Measurements from ENCODE around the gene NEUROD2. TPM values are rescaled to one million over a fixed set of nuclear protein-coding genes. Genes with fewer than 3 reads are reported as not detected.

The NEUROD2 gene
- total RNA-seq, 1 experiment from 2014 or later = not detected

DNA sequence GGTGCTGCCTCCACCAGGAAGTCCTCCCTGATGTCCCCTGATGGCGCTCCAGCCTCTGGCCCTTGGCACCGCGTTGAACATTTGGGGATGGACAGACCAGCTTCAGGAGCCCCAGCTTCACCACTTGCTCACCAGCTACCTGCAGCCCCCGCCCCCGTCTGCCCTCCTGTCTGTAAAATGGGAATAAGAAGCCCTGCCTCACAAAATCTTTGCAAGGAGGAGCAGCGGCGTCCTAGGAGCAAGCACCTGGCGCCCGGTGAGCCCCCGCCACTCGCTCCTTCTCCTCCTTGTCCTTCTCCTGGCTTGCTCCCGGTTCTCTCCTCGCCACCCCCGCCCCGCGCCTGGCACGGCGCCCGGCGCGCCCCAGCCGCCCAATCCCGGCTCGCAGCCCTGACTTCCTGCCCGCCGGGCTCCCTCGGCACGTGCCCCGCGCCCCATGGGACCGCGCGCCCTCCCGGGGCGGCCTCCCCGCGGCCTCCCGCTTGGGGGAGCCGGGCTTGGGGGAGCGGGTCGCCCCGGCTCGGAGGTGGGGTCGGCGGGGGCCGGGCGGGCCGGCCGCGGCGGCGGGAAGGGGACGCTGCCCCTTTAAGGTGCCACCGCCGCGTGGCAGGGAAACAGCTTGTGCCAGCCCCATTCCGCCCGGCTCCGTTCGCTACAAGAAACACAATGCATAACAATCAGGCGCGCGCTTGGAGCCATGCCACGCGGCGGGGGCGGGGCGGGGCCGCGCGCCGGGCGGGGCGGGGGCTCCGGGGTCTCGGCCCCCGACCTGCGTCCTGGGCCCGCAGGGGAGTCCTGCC, 9.9 kb upstream of the NEUROD2 start:
- Histone ChIP-seq H3K4me1 (peaks cover 14% of the 10 kb centered on the region; the same call in 1 of the 2 replicates), H3K36me3 (no peaks in the 10 kb centered on the region), H3K9me3 (replicated peaks) (no peaks in the 10 kb centered on the region), H3K27me3 (peaks cover 3% of the 10 kb centered on the region; the same call in 1 of the 2 replicates), H3K27ac (no peak overlapping the region), H3K4me3 (peak overlapping the region; percentile 65)
- peak; percentile 68 to 70 for DNase-seq

DNA sequence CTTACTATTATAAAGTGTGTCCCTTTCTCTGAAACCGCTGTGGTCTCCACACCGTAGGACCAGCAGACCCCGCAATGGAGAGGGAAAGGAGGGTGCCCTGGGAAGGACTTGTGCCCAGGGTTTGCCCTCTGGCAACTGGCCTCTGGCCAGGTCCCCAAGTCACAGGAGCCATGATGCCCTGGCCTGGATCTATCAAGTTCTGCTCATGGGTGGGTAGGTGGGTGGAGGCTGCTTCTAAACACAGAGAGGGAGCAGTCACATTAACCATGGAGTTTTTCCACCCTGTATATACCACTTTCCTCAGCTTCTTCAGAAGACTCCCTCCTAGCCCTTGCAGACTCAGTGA, 9.4 kb upstream of the NEUROD2 start:
- no peaks in the 10 kb centered on the region for H3K36me3 ChIP-seq
- peak overlapping the region; percentile 65; the same call in 1 of the 2 replicates for H3K4me3 ChIP-seq
- peaks cover 10% of the 10 kb centered on the region; the same call in 1 of the 2 replicates for H3K4me1 ChIP-seq
- H3K9me3 ChIP-seq (replicated peaks) = no peaks in the 10 kb centered on the region
- no peak for DNase-seq
- peaks cover 3% of the 10 kb centered on the region; the same call in 1 of the 2 replicates for H3K27me3 ChIP-seq
- H3K27ac ChIP-seq = no peak overlapping the region

- no peak for DNase-seq
- peaks cover 5% of the 10 kb centered on the region; the same call in 1 of the 2 replicates for H3K4me1 ChIP-seq
- H3K27ac ChIP-seq = no peak overlapping the region
- no peak overlapping the region for H3K4me3 ChIP-seq
- H3K9me3 ChIP-seq (replicated peaks) = no peaks in the 10 kb centered on the region
- H3K36me3 ChIP-seq = no peaks in the 10 kb centered on the region
- peaks cover 3% of the 10 kb centered on the region; the same call in 1 of the 2 replicates for H3K27me3 ChIP-seq
Measured at GRCh38 chr17:39615434-39615833, 7.7 kb upstream of the NEUROD2 start.

DNA sequence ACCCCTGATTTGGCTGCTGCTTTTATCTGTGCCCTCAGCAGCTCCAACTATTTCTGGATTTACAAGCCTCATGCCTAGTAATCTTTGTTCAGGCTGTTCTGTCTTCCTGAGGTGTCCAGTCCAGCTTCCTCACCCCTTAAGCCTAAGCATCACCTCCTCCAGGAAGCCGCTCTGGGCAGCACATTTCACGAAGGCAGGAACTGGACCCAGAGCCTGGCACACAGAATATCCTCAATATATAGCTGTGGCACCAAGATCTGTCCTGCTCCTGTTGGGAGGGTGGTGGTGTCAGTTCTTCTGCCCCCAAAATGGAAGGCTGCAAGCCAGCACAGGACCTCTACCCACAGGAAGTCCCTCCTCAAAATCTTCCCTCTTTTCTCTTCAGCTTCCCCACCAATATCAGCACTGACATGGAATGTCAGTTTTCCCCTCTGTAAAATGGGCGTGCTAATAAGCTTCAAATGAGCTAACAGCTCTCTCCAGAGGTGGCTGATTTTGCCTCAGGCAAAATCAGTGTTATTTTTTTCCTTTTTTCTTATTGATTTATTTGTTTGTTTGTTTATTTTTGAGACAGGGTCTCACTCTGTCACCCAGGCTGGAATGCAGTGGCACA, 6.9 kb upstream of the NEUROD2 start:
- no peak for DNase-seq
- Histone ChIP-seq H3K4me1 (peaks cover 5% of the 10 kb centered on the region; the same call in 1 of the 2 replicates), H3K27ac (no peak overlapping the region), H3K9me3 (replicated peaks) (no peaks in the 10 kb centered on the region), H3K4me3 (no peak overlapping the region), H3K36me3 (no peaks in the 10 kb centered on the region), H3K27me3 (peaks cover 2% of the 10 kb centered on the region; the same call in 1 of the 2 replicates)

- Histone ChIP-seq H3K9me3 (replicated peaks) (no peaks in the 10 kb centered on the region), H3K27me3 (no peaks in the 10 kb centered on the region; the same call in 1 of the 2 replicates), H3K27ac (no peak overlapping the region), H3K4me3 (no peak overlapping the region), H3K36me3 (no peaks in the 10 kb centered on the region), H3K4me1 (no peaks in the 10 kb centered on the region)
- DNase-seq = no peak
Measured at GRCh38 chr17:39612935-39613464, 5.3 kb upstream of the NEUROD2 start.

DNA sequence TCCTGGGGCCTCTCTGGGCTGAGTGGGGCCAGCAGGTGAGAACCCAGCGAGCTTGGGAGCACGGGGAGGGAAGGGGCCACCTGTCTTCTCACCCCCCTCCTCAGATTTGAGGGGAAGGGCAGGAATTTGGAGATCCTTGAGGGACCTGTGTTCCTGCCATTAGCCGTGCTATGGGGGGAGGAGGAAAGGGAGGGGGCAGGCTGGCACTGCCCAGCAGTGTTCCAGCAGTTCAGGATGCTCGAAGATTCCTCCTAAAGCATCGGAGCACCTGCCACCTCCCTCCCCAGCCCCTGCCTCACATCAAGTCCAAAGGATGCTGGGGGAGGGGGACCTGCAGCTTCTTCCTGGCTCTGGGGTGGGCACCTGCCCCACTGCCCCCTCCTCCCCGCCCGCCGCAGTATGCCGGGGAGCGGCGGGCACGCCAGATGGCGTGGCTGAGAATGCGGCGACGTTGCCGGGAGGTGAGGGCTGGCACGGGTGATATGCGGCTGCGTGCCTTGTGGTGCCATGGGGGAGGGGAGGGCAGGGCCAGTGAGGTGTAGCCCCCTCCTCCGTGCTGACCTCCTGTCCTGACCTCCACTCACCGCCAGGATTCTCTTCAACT, 4.7 kb upstream of the NEUROD2 start:
- DNase-seq = no peak
- Histone ChIP-seq H3K4me3 (no peak overlapping the region), H3K9me3 (replicated peaks) (no peaks in the 10 kb centered on the region), H3K27ac (no peak overlapping the region), H3K36me3 (no peaks in the 10 kb centered on the region), H3K4me1 (no peaks in the 10 kb centered on the region), H3K27me3 (no peaks in the 10 kb centered on the region; the same call in 1 of the 2 replicates)

GRCh38 chr17:39611401-39612112, 3.8 kb upstream of the NEUROD2 start:
- H3K4me3 ChIP-seq = no peak overlapping the region
- no peak overlapping the region for H3K27ac ChIP-seq
- no peaks in the 10 kb centered on the region for H3K9me3 ChIP-seq (replicated peaks)
- H3K4me1 ChIP-seq = no peaks in the 10 kb centered on the region
- no peaks in the 10 kb centered on the region for H3K36me3 ChIP-seq
- H3K27me3 ChIP-seq = no peaks in the 10 kb centered on the region; the same call in 1 of the 2 replicates
- DNase-seq = no peak

DNA sequence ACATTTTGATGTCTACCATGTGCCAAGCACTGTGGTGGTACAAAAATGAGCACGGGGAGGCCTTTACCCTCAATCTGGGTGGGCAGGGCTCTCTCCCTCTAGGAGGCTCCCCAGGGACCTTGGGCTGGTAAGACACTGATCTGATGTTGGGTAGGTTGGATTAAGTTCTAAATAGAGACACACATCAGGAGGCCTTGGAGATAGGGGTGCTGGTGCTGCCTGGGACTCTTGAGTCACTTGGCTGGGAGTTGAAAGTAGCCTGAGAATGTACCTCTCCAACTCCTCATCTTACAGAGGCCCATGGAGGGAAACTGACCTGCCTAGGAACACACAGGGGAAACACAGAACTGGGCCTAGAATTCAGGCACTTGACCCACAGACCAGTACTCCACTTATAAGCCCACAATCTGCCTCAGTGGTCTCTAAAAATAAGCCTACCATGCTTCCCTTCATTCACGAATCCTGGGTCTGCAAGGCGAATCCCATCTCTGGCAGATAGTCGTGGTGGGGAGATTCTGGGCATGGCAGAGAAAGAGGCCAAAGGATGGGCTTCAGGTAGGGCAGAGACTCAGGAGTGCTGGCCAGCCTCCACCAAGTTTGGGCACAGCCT, 1.8 kb upstream of the NEUROD2 start:
- H3K9me3 ChIP-seq (replicated peaks) = no peaks in the 10 kb centered on the region
- no peaks in the 10 kb centered on the region; the same call in 1 of the 2 replicates for H3K27me3 ChIP-seq
- H3K4me1 ChIP-seq = no peaks in the 10 kb centered on the region
- no peaks in the 10 kb centered on the region for H3K36me3 ChIP-seq
- H3K27ac ChIP-seq = no peak overlapping the region
- no peak for DNase-seq
- H3K4me3 ChIP-seq = no peak overlapping the region

DNA sequence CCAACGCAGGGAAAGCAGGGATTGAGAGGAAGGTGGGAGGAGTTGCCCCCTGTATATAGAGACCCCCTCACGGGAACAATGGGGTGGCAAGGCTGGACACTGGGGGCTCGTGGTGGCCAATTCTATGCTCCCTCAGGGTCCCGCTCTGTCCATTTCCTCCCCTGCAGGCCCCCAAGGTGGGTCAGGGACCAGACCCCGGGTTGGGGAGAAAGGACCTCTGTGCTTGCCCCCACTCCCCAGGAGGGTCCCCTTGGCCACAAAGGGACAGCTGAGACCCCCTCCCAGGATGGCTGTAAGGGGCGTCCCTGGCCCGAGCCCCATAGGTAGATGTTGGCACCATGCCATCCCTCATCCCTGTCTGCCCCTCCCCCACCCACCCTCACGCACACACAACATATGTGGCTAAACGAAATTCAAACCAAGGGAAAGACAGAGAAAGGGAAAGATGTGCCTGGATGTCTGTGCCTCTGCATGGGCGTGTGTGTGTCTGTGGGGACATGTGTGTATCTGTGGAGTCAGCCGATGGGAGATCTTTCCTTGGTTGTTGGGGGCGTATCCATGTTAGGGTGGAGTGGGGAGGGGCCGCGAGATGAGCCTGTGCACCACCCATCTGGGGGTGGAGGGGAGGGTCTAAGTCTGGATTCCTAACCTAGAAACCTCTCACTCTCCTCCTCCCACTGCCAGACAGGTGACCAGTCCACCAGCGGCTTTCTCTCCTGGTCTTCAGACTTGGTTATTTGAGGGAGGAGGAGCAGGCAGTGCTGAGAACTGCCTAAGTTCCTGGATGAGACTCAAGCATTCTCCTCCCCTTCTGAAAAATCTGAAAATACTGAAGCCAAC, 642 bp upstream of the NEUROD2 start:
- Histone ChIP-seq H3K27ac (no peak overlapping the region), H3K27me3 (no peaks in the 10 kb centered on the region; the same call in 1 of the 2 replicates), H3K4me3 (no peak overlapping the region), H3K4me1 (no peaks in the 10 kb centered on the region), H3K36me3 (no peaks in the 10 kb centered on the region), H3K9me3 (replicated peaks) (no peaks in the 10 kb centered on the region)
- DNase-seq = no peak

DNA sequence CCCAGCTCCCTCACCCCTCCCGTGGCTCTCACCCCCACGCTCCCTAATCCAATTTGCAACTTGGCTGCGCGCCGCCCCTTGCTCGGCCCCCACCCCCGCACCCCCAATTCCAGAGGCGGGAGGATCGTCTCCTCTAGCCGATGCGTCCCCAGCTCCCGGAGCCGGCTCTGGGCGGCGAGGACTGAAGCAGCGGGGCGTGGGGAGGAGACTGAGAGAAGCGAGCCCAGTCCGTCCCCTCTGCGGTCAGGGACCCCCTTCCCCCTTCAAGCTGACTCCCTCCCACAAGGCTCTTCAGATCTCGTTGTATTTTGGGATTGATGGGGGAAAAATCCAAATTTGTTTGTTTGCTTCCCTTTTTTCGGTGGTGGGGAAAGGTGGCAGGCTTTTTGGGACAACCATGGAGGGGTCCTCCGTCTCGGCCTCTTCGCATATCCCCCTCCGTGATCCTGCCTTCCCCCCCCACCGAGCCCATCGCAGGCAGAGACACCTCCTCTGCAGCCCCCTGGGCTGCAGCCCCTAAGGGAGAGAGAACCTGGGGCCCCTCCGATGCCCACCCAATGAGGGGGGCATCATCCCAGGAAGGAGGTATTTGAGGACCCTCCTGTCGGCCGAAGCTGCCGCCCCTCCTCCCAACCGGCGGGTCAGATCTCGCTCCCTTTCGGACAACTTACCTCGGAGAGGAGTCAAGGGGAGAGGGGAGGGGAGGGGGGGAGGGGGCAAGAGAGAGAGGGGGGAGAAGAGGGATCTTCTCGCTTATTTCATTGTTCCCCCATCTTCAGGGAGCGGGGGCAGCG, 466 bp downstream of the NEUROD2 start:
- Histone ChIP-seq H3K4me3 (peak overlapping the region; percentile 50), H3K27ac (no peak overlapping the region), H3K9me3 (replicated peaks) (no peaks in the 10 kb centered on the region), H3K27me3 (no peaks in the 10 kb centered on the region; the same call in 1 of the 2 replicates), H3K36me3 (no peaks in the 10 kb centered on the region), H3K4me1 (peaks cover 3% of the 10 kb centered on the region; the same call in 1 of the 2 replicates)
- no peak for DNase-seq

DNA sequence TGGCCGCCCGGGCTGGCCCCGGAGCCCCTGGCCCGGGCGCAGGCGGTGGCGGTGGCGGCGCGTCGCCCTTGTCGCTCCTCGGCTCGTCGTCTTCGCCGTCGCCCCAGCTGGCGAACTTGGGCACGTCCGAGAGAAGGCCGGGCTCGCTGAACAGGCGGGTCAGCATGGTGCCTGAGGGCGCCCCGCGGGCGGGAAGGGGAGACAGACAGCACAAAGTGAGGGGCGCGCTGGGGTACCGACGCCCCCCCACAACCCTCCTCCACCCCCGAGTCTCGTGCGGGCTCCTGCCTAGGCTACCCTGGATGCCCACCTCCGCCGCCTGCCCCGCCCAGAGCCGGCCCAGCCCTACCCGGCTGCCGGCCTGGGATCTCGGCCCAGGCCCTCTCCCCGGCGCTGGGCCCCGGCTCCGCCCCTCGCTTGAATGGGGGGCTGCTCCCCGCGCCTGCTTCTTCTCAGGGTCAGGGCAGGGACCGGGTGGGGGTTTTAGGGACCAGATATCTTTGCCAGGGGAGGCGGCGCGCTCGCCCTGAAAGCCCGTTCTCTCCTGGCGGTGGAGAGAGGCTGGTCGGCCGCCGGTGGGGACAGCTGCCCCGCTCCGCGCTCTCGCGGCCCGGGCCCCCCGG, 1.2 kb downstream of the NEUROD2 start:
- DNase-seq = no peak
- peaks cover 3% of the 10 kb centered on the region; the same call in 1 of the 2 replicates for H3K4me1 ChIP-seq
- no peaks in the 10 kb centered on the region for H3K9me3 ChIP-seq (replicated peaks)
- no peaks in the 10 kb centered on the region for H3K36me3 ChIP-seq
- peaks cover 4% of the 10 kb centered on the region for H3K27me3 ChIP-seq
- H3K4me3 ChIP-seq = peak overlapping the region; percentile 50
- no peak overlapping the region for H3K27ac ChIP-seq

Measured in SJCRH30 (cell line).